CD4-positive, CD25-positive, alpha-beta regulatory T cell (primary cell): Measurements from ENCODE around the gene SRGAP1. TPM values are rescaled to one million over a fixed set of nuclear protein-coding genes. Genes with fewer than 3 reads are reported as not detected.

ENCODE experiments used
- ATAC-seq, 2 donors: fragments of 150-1000 bp; cut with Tn5 transposase; one replicate each; pipeline ENCODE4 v1.10.0; 2021; ENCODE audit warnings: low read depth in 2 of 2, moderate number of reproducible peaks in 2 of 2, moderate library complexity in 1 of 2
- DNase-seq, 3 donors: peaks; one replicate each; pipeline versions ENCODE4 v3.0.0 to v3.0.0-alpha.2; 2012 to 2022; ENCODE audit warnings: mixed read lengths in 1 of 3
- H3K27ac ChIP-seq: one replicate; pipeline ENCODE4 v1.7.0; 2013; ENCODE audit warnings: mild to moderate bottlenecking, low read length; ENCODE audit not compliant: insufficient read depth, poor library complexity, severe bottlenecking
- H3K27me3 ChIP-seq: one replicate; pipeline ENCODE4 v1.7.0; 2013; ENCODE audit warnings: low read length; ENCODE audit not compliant: control insufficient read depth, insufficient read depth
- H3K36me3 ChIP-seq: one replicate; pipeline ENCODE4 v1.7.0; 2013; ENCODE audit warnings: mild to moderate bottlenecking, low read length, moderate library complexity; ENCODE audit not compliant: control insufficient read depth, insufficient read depth
- H3K4me1 ChIP-seq: 2 replicates; pipeline ENCODE4 v1.7.0; 2013; ENCODE audit warnings: mild to moderate bottlenecking, low read length; ENCODE audit not compliant: insufficient read depth, control insufficient read depth, poor library complexity, severe bottlenecking
- H3K4me3 ChIP-seq: one replicate; pipeline ENCODE4 v1.7.0; 2013; ENCODE audit warnings: low read depth, mild to moderate bottlenecking, low read length, moderate library complexity
- H3K9me3 ChIP-seq, 2 experiments: 1 replicate in 1 of 2; 2 replicates in 1 of 2; pipeline ENCODE4 v1.7.0; 2013; ENCODE audit warnings: low read length in 2 of 2, mild to moderate bottlenecking in 1 of 2, moderate library complexity in 1 of 2; ENCODE audit not compliant: control insufficient read depth in 2 of 2
- H3K27ac Mint-ChIP-seq, 3 donors: one replicate each; pipeline ENCODE4 v1.8.0; 2020 to 2022; ENCODE audit warnings: mild to moderate bottlenecking in 3 of 3, mixed read lengths in 3 of 3, moderate library complexity in 2 of 3
- H3K27me3 Mint-ChIP-seq: one replicate; pipeline ENCODE4 v1.8.0; 2022; ENCODE audit warnings: mild to moderate bottlenecking, mixed read lengths
- H3K36me3 Mint-ChIP-seq: one replicate; pipeline ENCODE4 v1.8.0; 2020; ENCODE audit warnings: mixed read lengths
- H3K4me1 Mint-ChIP-seq, 4 donors: one replicate each; pipeline ENCODE4 v1.8.0; 2020 to 2022; ENCODE audit warnings: mixed read lengths in 4 of 4, mild to moderate bottlenecking in 1 of 4
- H3K4me3 Mint-ChIP-seq, 4 donors: one replicate each; pipeline ENCODE4 v1.8.0; 2020 to 2022; ENCODE audit warnings: mild to moderate bottlenecking in 4 of 4, mixed read lengths in 4 of 4, moderate library complexity in 3 of 4
- H3K9me3 Mint-ChIP-seq, 7 donors: one replicate each; pipeline ENCODE4 v1.8.0; 2020 to 2022; ENCODE audit warnings: mixed read lengths in 7 of 7, mild to moderate bottlenecking in 3 of 7, moderate library complexity in 2 of 7
- polyA plus RNA-seq, 4 donors: library from polyadenylated mRNA; unstranded; fragments of 300-500 nt; fragmentation: Illumina TruSeq; gene quantifications; one replicate each; pipeline ENCODE4 v1.2.3, GENCODE V29; 2021
- total RNA-seq: library from RNA; stranded (reverse); gene quantifications from one replicate; pipeline ENCODE4 v1.2.3, GENCODE V29; 2022

The SRGAP1 gene
- total and polyA plus RNA-seq, 5 donors from 2014 or later: 0.01 to 0.07 (median 0.02) TPM; not detected in 1

DNA sequence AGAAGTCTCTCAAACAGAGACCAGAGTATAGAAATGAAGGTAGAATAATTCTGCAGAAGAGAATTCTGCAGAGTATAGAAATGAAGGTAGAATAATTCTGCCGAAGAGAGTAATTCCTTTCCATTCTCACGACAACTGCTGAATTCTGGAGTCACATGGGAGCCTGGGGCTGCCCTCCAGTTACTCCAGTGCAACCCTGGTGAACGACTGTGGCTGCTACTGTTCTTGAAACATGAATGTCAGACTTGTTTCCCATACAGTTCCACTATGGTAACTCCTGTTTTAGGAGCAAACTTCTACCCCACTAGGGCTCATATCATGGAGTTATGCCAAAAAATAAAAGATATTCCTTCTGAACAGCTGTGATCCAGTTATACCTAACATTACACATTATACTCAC, 213.2 kb downstream of the SRGAP1 start:
- DNase-seq (no peak), ATAC-seq (no peak)
- Mint-ChIP-seq H3K36me3 (no peaks in the 10 kb centered on the region), H3K27ac (no peak overlapping the region), H3K9me3 (peaks cover 0 to 3% (median 0%) of the 10 kb centered on the region in 7 donors), H3K4me1 (no peaks in the 10 kb centered on the region), H3K27me3 (peaks cover 6% of the 10 kb centered on the region), H3K4me3 (no peak overlapping the region)
- H3K27me3 ChIP-seq: no peaks in the 10 kb centered on the region
- H3K27ac ChIP-seq: no peak overlapping the region
- H3K4me1 ChIP-seq: no peaks in the 10 kb centered on the region
- no peaks in the 10 kb centered on the region for H3K9me3 ChIP-seq
- no peak overlapping the region for H3K4me3 ChIP-seq
- H3K36me3 ChIP-seq: no peaks in the 10 kb centered on the region

GRCh38 chr12:64058541-64059265, 214.2 kb downstream of the SRGAP1 start:
- peaks cover 6% of the 10 kb centered on the region for H3K27me3 Mint-ChIP-seq
- ATAC-seq (no peak), DNase-seq (no peak)
- peaks cover 0 to 3% (median 0%) of the 10 kb centered on the region in 7 donors for H3K9me3 Mint-ChIP-seq
- Histone ChIP-seq H3K4me3 (no peak overlapping the region), H3K36me3 (no peaks in the 10 kb centered on the region), H3K27me3 (no peaks in the 10 kb centered on the region), H3K4me1 (no peaks in the 10 kb centered on the region), H3K9me3 (no peaks in the 10 kb centered on the region), H3K27ac (no peak overlapping the region)
- H3K4me1 Mint-ChIP-seq: no peaks in the 10 kb centered on the region
- no peak overlapping the region for H3K4me3 Mint-ChIP-seq
- H3K27ac Mint-ChIP-seq: no peak overlapping the region
- H3K36me3 Mint-ChIP-seq: no peaks in the 10 kb centered on the region

DNA sequence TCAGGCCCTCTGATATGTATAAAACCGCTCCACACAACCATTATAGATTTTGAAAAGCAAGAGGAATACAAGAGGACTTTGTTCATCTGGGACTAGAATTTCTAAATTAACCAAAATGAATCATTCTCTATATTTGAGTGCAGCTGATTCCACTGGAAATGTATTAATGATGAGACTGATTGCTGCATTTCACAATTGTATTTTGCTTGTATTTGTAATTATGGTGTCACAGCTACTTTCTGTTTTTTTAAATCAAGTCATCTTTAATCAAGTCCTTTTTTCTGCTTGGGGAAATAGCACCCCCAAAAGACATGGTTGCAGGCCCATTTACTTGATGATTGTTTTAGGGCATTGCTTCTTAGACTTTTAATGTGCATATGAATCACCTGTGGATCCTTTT, 215.2 kb downstream of the SRGAP1 start:
- Histone ChIP-seq H3K4me3 (no peak overlapping the region), H3K27ac (no peak overlapping the region), H3K9me3 (no peaks in the 10 kb centered on the region), H3K27me3 (peaks cover 2% of the 10 kb centered on the region), H3K4me1 (no peaks in the 10 kb centered on the region), H3K36me3 (no peaks in the 10 kb centered on the region)
- H3K9me3 Mint-ChIP-seq: peaks cover 0 to 3% (median 0%) of the 10 kb centered on the region in 7 donors
- DNase-seq: no peak
- peaks cover 6% of the 10 kb centered on the region for H3K27me3 Mint-ChIP-seq
- H3K4me3 Mint-ChIP-seq: no peak overlapping the region
- no peaks in the 10 kb centered on the region for H3K4me1 Mint-ChIP-seq
- no peak overlapping the region for H3K27ac Mint-ChIP-seq
- ATAC-seq: no peak
- no peaks in the 10 kb centered on the region for H3K36me3 Mint-ChIP-seq

DNA sequence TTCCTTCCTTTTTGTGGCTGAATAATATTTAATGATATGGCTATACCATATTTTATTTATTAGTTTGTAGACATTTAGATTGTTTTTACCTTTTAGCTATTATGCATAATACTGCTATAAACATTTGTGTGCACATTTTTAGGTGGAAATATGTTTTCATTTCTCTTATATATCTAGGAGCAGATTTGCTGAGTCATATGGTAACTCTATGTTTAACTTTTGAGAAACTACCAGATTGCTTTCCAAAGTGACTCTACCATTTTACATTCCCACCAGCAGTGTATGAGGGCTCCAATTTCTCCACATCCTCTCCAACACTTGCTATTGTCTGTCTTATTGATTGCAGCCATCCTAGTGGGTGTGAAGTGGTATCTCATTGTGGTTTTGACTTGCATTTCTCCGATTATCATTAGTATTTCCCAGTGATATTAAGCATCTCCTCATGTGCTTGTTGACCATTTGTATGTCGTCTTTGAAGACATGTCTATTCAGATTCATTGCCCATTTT, 217.4 kb downstream of the SRGAP1 start:
- H3K4me3 Mint-ChIP-seq: no peak overlapping the region
- H3K4me3 ChIP-seq: no peak overlapping the region
- no peaks in the 10 kb centered on the region for H3K9me3 Mint-ChIP-seq
- H3K27ac Mint-ChIP-seq: no peak overlapping the region
- no peak overlapping the region for H3K27ac ChIP-seq
- H3K27me3 ChIP-seq: peaks cover 2% of the 10 kb centered on the region
- ATAC-seq (no peak), DNase-seq (no peak)
- no peaks in the 10 kb centered on the region for H3K36me3 ChIP-seq
- H3K4me1 ChIP-seq: no peaks in the 10 kb centered on the region
- no peaks in the 10 kb centered on the region for H3K9me3 ChIP-seq
- no peaks in the 10 kb centered on the region for H3K4me1 Mint-ChIP-seq
- H3K27me3 Mint-ChIP-seq: peaks cover 6% of the 10 kb centered on the region
- no peaks in the 10 kb centered on the region for H3K36me3 Mint-ChIP-seq

GRCh38 chr12:64063121-64063520, 218.6 kb downstream of the SRGAP1 start:
- Mint-ChIP-seq H3K27me3 (peaks cover 6% of the 10 kb centered on the region), H3K36me3 (no peaks in the 10 kb centered on the region), H3K27ac (no peak overlapping the region), H3K9me3 (no peaks in the 10 kb centered on the region), H3K4me3 (no peak overlapping the region), H3K4me1 (no peaks in the 10 kb centered on the region)
- H3K4me1 ChIP-seq: no peaks in the 10 kb centered on the region
- no peaks in the 10 kb centered on the region for H3K9me3 ChIP-seq
- H3K27me3 ChIP-seq: peaks cover 2% of the 10 kb centered on the region
- no peak overlapping the region for H3K4me3 ChIP-seq
- no peak for ATAC-seq
- H3K36me3 ChIP-seq: no peaks in the 10 kb centered on the region
- no peak for DNase-seq
- no peak overlapping the region for H3K27ac ChIP-seq

- Mint-ChIP-seq H3K27me3 (peaks cover 5% of the 10 kb centered on the region), H3K27ac (no peak overlapping the region), H3K36me3 (no peaks in the 10 kb centered on the region), H3K4me3 (no peak overlapping the region), H3K9me3 (no peaks in the 10 kb centered on the region), H3K4me1 (no peaks in the 10 kb centered on the region)
- H3K9me3 ChIP-seq: no peaks in the 10 kb centered on the region
- no peak overlapping the region for H3K4me3 ChIP-seq
- no peak overlapping the region for H3K27ac ChIP-seq
- peaks cover 2% of the 10 kb centered on the region for H3K27me3 ChIP-seq
- no peaks in the 10 kb centered on the region for H3K36me3 ChIP-seq
- ATAC-seq (no peak), DNase-seq (no peak)
- H3K4me1 ChIP-seq: no peaks in the 10 kb centered on the region
Measured at GRCh38 chr12:64064240-64064639, 219.7 kb downstream of the SRGAP1 start.

DNA sequence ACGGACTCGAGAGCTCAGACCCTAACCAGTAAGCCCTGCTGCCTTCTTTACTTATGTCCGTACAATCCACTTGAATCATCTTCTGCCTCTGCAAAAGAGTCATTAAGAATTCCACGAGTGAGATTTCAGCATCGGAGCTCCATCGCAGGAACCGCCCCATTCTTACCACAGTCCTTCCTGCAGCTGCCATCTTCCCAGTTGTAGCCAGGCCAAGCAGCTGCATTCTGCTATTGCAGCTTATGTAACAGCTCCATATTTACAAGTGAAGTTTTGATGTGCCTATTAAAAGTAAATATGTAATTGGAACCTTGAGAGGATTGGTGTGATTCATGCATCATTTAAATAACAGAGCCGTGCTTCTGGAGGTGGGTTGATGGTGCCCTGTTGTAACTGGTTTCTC, 220.2 kb downstream of the SRGAP1 start:
- ATAC-seq: no peak
- Mint-ChIP-seq H3K27me3 (peaks cover under 1% of the 10 kb centered on the region), H3K36me3 (no peaks in the 10 kb centered on the region), H3K9me3 (no peaks in the 10 kb centered on the region), H3K27ac (no peak overlapping the region), H3K4me3 (no peak overlapping the region), H3K4me1 (no peaks in the 10 kb centered on the region)
- no peaks in the 10 kb centered on the region for H3K4me1 ChIP-seq
- no peak overlapping the region for H3K27ac ChIP-seq
- no peak overlapping the region for H3K4me3 ChIP-seq
- H3K9me3 ChIP-seq: no peaks in the 10 kb centered on the region
- H3K36me3 ChIP-seq: no peaks in the 10 kb centered on the region
- peaks cover 2% of the 10 kb centered on the region for H3K27me3 ChIP-seq
- no peak for DNase-seq

- no peaks in the 10 kb centered on the region for H3K4me1 Mint-ChIP-seq
- Histone ChIP-seq H3K4me1 (no peaks in the 10 kb centered on the region), H3K9me3 (no peaks in the 10 kb centered on the region), H3K4me3 (no peak overlapping the region), H3K27ac (no peak overlapping the region), H3K27me3 (peaks cover 2% of the 10 kb centered on the region), H3K36me3 (no peaks in the 10 kb centered on the region)
- no peak overlapping the region for H3K4me3 Mint-ChIP-seq
- DNase-seq (no peak), ATAC-seq (no peak)
- H3K27me3 Mint-ChIP-seq: no peaks in the 10 kb centered on the region
- H3K36me3 Mint-ChIP-seq: no peaks in the 10 kb centered on the region
- no peak overlapping the region for H3K27ac Mint-ChIP-seq
- no peaks in the 10 kb centered on the region for H3K9me3 Mint-ChIP-seq
Measured at GRCh38 chr12:64065881-64066451, 221.5 kb downstream of the SRGAP1 start.
